Activated T-cell treated with anti-CD3 and anti-CD28 coated beads for 48 hours (primary cell): ENCODE measurements around the gene XRCC4.

Experiments
- DNase-seq: peaks from one replicate; pipeline ENCODE4 v3.0.0-alpha.2; 2020; ENCODE audit warnings: low read depth

The XRCC4 gene

DNA sequence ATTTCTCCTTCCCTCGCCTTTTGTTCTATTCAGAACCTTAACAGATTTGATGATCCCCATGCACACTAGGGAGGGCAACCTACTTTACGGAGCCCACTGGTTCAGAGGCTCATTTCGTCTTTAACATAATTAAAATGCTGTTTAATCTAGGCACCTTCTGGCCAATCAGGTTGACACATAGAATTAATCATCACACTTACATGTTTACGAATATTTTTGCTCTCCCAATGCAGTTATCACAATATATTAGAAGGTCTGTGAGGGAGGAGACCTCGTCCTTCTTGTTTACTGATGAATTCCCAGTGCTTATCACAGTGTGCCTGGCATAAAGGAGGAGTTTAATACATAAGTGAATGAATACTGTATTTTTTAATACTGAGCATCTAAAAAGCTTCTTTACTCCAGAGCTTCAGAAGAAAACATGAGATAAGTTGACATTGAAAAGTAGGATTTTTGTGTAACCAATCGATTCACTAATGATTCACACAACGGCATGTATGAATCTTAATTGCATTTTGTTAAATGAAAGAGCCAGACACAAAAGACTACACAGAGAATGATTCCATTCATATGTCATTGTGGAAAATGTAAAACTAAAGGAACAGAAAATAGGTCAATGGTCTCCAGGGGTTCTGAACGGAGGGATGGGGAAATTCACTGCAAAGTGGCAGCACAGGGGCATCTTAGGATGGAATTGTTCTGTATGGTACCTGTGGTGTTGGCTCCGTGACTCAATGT, 315.6 kb downstream of the XRCC4 start:
- no peak for DNase-seq

DNA sequence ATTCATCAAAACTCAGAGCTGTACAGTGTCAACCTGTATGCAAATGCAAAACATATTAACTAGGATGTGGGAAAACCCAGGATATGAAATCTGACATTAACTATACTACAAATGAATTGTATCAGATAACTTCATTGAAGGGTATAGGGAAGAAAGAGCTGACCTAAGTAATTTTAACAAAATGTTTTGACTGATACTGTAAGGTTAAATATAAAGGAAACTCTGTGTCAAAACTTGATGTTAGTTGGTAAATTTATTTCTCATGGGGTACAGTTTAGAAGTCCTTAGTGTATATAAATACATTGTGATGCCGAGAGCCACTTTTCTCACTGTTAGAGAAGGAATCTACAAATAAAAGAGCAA, 316.1 kb downstream of the XRCC4 start:
- DNase-seq: no peak

DNA sequence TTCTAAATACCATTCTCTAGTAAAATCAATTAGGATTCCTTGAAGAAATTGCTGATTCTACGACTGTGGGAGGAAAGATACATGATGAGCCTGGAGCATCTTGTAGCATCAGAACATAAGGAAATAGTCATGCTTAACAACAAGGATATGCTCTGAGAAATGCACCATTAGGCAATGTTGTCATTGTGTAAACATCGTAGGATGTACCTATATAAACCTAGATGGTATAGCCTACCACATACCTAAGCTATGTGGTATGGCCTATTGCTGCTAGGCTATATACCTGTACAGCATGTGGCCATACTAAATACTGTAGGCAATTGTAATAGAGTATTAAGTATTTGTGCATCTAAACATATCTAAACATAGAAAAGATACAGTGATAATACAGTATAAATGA, 316.8 kb downstream of the XRCC4 start:
- DNase-seq: no peak

DNA sequence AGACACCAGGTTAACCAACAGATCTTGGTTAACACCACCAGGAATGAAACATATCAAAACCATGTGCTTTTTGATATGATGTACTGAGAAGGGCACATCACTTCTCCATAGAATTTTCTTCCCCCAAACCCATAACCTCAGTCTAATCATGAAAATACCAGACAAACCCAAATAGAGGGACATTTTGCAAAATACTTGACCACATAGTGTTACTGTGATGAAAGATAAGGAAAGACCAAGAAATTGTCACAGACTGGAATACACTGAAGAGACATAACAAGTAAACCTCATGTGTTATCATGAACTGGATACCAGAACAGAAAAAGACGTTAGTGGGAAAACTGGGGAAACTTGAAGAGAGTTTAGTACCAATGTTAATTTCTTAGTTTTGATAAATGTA, 319.3 kb downstream of the XRCC4 start:
- DNase-seq: no peak

DNA sequence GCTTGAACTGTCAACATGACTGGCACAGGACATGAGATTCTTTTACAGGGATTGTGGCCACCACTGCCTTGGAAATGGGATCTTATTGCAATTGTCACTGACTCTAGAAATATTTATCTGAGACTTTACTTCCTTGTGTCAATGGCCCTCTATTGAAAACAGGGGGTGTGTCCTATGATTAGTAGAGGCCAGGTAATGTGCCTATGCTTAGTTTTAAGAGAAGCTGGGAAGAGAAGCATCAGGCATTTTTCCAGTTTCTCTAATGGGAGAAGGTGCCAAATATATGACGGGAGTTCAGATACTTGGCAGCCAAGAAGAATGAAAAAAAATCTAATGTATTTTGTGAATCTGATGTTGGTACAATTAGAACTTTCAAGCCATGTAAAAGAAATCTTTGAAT, 320.3 kb downstream of the XRCC4 start:
- no peak for DNase-seq

DNA sequence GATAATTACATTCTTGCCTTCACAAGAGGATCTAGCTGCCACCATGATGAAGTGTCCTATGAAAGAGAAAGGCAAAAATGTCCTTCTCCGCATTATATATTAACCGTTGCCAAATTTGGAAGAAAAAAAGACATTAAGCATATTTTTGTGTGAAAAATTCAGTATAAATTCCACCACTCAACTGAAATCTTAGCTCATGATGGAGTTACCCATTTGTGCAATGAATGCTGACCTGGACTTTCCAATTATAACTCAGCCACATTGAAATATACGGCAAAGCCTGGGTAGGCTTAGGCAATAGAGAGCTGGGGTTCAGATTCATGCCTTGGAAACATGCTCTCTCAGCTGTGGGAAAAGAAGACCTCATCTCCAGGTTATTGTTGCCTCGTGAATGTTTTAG, 322.9 kb downstream of the XRCC4 start:
- no peak for DNase-seq

DNA sequence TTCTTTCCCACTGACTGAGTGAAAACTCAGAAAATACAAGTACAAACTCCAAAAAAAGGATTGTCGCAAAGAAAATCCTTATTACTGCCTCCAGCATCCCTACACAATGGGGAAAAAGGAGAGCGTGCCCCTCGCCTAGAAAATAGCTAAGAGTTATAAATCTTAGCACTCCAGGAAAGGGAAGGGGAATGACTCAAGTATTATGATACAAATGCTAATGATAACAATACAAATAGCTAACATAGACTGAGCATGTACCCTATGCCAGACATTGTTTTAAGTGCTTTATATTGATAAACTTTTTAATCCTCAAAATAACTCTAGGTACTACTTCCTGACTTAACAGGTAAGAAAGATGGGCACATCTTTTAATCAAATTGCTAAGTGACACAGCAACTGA, 323.4 kb downstream of the XRCC4 start:
- no peak for DNase-seq

DNA sequence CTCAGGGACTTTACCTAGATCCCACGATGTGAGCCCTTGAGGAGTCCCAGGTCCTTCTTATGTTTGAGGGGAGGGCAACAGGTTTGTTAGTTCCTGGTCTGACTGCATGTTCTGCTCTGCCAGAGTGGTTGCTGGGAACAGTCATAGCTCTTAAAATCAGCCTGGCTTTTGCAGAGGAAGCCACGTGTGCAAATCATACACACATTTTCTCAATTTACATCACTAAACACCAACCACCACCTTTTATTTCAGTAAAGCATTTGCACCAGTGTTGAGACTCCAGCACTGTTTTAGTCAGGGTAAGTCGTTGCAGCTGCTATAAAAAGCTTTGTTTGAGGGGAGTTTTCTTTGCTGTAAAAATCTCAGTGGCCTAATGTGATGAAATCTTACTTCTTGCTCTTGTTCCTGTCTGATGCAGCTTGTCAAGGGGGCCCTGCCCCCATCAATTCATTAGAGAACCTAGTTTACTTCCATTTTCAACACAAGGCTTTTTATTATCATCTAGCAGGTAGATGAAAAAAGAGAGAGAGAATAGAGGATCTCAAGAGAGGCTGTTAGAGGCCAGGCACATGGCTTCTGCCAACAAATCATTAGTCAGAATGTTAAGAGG, 323.9 kb downstream of the XRCC4 start:
- no peak for DNase-seq

DNA sequence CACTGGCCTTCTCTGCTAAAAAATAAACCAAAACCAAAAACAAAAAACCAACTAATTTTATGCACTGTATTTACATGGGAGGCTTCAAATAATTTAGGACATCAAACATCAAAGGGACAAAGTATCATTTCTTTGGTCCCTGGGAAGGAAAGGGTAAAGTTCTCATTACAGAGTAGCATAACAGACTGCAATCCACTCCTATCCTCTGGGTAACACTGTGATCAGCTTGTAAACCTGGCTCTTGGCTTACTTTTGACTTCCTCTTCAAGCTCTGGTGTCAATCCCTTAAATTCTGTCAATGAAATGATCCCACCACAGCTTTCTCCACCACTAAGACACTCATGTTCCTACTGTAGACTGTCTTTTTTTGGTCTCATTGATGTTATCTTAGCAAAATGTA, 324.4 kb downstream of the XRCC4 start:
- no peak for DNase-seq
